ENCODE measurements around the gene MYOM1.

The MYOM1 gene

GRCh38 chr18:3219631-3220335 is at the start of gene MYOM1:
MYOM1 (minus strand) TSS chr18:3219968; CDS start chr18:3215223, 4,745 bp downstream.
- DNase-seq = no peak

- no peak for DNase-seq
These were observed 49.6 kb upstream of the MYOM1 start for GRCh38 chr18:3269241-3269913.

GRCh38 chr18:3268306-3268705 is 48.5 kb upstream of the MYOM1 start:
- no peak for DNase-seq

GRCh38 chr18:3266062-3266608 is 46.4 kb upstream of the MYOM1 start:
- no peak for DNase-seq

- no peak for DNase-seq
These were observed 45.8 kb upstream of the MYOM1 start for GRCh38 chr18:3265564-3266033.

- no peak for DNase-seq
These were observed 44.6 kb upstream of the MYOM1 start for GRCh38 chr18:3264362-3264761.

GRCh38 chr18:3263132-3263700 is 43.4 kb upstream of the MYOM1 start:
- no peak for DNase-seq

GRCh38 chr18:3262234-3263131 is 42.7 kb upstream of the MYOM1 start:
- no peak for DNase-seq

GRCh38 chr18:3261373-3262233 is 41.8 kb upstream of the MYOM1 start, which contains the start of gene MYL12B:
MYL12B (plus strand) TSS chr18:3262133; CDS start chr18:3272899, 10,766 bp downstream.
- peak; percentile 38 for DNase-seq

GRCh38 chr18:3260995-3261372 is 41.2 kb upstream of the MYOM1 start:
- no peak for DNase-seq

GRCh38 chr18:3257627-3258120 is 37.9 kb upstream of the MYOM1 start:
- no peak for DNase-seq

GRCh38 chr18:3256693-3257626 is 37.2 kb upstream of the MYOM1 start:
- DNase-seq = no peak

- DNase-seq = no peak
These were observed 35.9 kb upstream of the MYOM1 start for GRCh38 chr18:3255611-3256165.

- no peak for DNase-seq
These were observed 35.0 kb upstream of the MYOM1 start for GRCh38 chr18:3254725-3255124.

GRCh38 chr18:3252843-3253242 is 33.1 kb upstream of the MYOM1 start:
- DNase-seq = no peak

- no peak for DNase-seq
These were observed 32.2 kb upstream of the MYOM1 start for GRCh38 chr18:3251963-3252277.

- no peak for DNase-seq
These were observed 31.6 kb upstream of the MYOM1 start for GRCh38 chr18:3251249-3251962.

- DNase-seq = no peak
These were observed 30.7 kb upstream of the MYOM1 start for GRCh38 chr18:3250237-3251107.
